HL-60/S4 treated with phorbol 12-myristate 13-acetate at 8.2 ng/mL for 4 days and 3 days (cell line): Measurements from ENCODE around the gene GRAMD1C.
"Not testable (repeated sequence)": the region's sequence is repeated elsewhere in the genome, so short reads cannot be mapped to it uniquely, and the experiment has no call there.

Experiments
- in situ Hi-C: fragments of 300-500 bp; cut with MboI; formaldehyde crosslinking; loops from 2 replicates; pipeline ENCODE4 v1.15.0; 2022; ENCODE audit warnings: low sequenced_read_pairs

Gene GRAMD1C

DNA sequence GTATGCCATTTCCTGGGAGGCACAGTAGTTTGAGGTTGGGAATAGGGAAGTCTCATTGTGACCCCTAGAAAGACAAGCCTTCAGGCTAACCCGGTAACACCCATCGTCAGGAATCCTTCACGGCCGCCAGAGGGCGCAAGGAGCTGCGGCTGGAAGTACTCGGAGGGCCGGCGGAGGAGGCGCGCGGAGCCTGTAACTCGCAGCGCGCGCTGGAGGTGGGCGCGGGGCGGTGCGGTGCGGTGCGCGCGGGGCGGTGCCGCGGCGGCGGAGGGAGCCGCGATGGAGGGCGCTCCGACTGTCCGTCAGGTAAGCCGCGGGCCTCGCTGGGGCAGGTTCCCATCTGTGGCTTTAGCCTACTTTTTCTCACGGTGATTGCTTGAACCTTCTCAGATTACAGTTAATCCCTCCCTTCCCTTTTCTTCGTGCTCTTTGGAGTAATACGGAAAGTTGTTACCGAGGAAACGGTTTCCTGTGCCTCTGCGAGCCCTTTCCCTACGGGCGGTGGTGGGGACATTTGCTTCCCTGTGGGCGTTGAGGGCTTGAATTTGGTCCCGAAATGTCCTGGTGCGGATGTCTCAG, at the start of gene GRAMD1C:
Gene GRAMD1C (plus strand): TSS at position 158 of the 579 bp plus-strand sequence. CDS start 122 bp downstream, at position 280.
- in situ Hi-C loops, result no loop called here

DNA sequence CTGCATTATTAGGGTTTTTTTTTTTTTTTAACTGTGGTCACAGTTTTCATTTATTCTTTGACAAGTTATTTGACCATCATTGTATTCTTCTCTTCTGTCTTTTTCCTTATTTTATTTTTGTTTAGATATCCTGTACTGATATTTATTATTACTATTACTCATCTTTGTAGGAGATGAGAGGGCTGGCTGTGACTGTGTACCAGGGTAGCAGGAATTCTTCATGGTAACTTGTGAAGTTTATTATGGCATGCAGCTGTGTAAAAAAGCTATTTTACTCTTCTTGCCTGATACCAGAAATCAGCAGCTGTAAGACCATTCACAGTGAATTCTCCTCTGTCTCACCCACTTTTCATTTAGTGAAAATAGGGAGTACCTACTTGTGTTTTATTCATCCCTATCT, 47.2 kb upstream of the GRAMD1C start:
- in situ Hi-C loops, result no loop called here

DNA sequence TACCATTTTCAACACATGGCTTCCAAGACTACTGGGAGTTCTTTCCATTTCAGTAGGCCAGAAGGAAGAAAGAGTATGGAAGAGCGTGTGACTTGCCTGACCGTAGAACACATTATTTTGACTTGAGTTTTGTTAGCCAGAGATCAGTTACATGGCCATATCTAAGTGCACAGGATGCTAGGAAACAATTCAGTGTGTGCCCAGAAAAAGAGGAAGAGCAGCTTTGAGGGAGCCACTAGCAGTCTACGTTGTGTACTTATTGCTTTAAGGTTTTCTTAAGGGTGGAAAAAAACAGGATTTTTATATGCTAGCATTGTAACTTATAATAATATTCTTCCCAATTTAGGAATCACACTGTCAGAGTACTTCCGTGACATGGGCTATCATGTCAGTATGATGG, 44.1 kb upstream of the GRAMD1C start:
- in situ Hi-C loops, result no loop called here

DNA sequence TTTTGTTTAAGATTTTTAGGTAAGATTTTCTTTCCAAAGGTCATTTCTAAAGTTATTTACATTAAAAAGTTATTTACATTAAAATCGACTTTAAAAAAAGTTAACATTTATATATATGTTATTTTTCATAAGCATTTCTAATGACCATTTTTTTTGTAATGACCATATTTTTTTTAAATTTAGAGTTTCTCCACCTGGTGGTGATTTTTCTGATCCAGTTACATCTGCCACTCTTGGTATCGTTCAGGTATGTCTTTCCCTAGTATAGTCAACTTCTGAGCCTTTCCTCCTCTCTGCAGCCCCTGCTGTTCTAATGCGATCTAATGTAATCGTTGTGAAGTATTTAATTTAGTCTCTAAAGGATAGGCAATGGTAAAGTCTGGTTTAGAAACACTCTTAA, 42.9 kb upstream of the GRAMD1C start:
- in situ Hi-C loops, result no loop called here

DNA sequence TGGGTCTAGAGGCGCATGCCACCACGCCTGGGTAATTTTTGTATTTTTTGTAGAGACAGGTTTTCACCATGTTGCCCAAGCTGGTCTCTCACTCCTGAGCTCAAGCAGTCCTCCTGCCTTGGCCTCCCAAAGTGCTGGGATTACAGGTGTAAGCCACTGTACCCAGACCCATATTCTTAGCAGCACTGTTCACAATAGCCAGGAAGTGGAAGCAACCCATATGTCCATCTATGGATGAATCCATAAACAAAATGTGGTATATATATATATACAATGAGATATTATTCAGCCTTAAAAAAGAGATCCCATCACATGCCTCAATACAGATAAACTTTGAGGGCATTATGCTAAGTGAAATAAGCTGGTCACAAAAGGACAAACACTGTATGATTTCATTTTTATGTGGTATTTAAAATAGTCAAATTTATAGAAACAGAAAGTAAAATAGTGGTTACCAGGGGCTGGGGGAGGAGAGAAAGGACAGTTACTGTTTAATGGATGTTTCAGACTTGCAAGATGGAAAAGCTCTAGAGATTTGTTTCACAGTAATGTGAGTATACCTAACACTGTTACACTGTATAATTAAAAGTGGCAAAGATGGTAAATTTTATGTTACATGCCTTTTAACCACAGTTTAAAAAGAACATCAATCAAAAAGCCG, 35.7 kb upstream of the GRAMD1C start:
- in situ Hi-C loops, result no loop called here

DNA sequence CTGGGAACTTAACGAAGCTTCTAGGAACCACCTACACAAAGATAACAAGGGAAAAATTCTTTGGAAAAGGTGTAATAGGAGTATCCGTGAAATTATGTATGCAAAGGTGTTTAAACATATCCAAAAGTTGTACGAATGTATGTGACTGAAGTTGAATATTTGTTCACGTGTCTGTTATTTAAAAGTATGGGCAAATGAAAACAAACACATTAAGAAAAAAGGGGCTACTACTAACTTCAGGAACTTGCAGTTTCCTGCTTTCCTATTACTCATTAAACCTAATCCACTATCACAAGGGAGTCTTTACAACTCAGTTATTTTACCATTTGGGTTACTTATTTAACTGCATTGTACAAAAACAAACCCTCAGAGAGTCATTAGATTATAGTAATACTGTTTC, 33.9 kb upstream of the GRAMD1C start:
- in situ Hi-C loops, result no loop called here

DNA sequence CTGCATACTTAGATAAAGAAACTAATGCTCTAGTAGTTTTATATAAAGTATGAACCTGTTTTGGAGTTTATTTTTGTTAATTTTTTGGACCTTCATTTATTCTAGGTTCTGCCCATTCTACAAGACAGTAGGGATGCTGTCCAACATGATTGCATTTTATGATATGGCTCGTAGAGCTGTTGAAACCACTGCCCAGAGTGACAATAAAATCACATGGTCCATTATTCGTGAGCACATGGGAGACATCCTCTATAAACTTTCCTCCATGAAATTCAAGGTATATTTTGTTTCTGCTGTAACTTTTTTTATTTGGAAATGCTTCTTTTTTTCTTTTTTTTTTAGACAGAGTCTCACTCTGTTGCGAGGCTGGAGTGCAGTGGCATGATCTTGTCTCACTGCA, 33.3 kb upstream of the GRAMD1C start:
- in situ Hi-C loops, result no loop called here

DNA sequence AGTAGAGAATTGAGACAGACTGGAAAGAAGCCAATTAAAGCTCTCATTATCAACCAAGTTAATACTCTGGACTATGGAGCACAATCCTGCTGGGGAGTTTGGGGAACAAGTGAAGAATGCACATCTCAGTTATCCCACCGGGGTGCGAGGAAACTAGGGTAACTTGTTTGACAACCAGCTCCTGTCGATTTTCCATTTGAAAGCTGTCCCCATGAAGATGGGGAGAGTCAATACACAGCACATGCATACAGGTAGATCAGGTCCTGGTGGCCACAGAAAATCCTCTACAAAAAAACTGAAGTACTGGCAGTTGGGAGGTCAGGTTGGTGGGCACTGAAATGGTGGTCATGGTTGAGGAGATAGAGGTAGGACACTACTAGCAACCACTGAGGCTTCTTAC, 25.7 kb upstream of the GRAMD1C start:
- in situ Hi-C loops, result no loop called here

DNA sequence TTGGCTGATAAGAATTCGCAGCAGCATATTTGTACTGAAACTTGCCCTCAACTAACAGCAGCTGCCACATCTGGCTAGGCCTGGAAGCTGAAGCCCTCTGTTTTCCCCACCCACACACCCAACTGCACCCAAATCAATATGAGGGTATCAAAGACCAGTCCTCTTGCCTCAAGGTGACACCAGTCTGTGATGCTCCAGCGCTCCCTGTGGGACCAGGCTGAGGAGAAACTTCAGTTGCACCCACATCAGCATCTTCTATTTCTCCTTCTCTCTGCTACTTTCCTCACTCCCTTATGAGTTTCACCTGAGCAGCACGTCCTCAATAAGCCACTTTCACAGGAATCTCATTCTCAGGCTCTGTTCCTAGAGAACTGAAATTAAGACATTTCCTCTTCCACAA, 18.7 kb upstream of the GRAMD1C start:
- in situ Hi-C loops, result no loop called here

DNA sequence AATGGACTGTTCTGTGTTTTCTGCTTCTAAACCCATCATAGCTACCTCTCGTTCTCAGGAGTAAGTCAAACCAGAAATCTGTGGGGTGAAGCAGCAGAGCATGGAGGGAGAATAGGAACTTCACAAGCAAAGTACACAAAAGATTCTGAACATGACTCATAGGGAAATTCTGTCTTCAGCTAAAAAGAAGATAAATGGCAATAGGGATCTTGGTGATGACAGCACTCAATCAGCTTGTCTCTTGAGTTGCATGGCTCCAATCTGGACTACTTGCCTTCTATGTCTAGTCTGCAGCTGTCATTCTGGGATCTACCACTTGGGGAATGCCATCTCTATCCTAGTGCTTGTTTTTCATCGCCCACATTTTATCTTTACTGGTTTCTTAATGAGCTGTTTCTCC, 13.5 kb upstream of the GRAMD1C start:
- in situ Hi-C loops, result no loop called here

DNA sequence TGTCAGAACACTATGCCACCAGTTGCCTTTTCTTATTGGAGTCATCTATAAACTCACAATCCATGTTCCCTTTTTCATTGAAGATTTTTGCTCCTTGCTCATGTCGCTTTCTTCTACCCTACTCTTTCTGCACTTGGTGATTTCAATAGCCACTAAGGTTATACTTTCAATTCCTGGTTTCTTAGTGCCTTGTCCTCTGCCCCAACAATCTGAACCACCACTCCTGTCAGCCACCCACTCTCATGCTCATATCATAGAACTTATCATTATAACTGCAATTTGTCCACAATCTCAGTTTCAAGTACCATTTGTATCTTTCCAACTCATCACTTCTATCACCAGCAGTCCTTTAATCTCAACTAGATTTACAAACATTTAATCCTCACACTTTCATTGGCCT, 10.0 kb upstream of the GRAMD1C start:
- in situ Hi-C loops, result no loop called here

DNA sequence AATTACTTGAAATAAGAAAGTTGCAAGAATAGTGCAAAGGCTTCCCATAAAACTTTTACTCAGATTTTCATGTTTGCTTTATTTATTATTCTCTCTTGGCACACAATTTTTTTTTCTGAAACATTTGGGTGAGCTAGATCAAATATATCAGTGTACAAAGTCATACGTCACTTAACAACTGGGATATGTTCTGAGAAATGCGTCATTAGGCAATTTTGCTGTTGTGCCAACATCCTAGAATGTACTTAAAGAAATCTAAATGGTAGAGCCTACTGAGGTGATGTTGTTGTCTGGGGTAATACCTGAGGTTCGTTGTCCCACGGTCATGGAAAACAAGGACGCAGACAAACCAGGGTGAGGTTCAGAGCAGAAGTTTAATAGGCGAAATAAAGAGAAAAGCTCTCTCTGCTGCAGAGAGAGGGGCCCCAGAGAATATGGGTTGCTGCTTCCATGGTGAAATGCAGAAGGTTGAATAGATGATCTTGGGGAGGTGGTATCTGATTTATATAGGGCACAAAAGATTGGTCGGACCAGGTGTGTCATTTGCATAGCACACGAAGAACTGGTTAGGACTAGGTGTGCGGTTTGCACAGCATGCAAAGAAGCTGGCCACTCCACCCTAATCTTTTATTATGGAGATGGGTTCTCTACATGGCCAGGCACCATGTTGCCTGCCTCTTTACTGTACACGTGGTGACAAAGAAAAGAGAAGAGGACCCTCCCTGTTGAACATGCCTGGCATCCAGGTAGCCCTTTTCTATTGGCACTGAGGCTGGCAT, 8.8 kb upstream of the GRAMD1C start:
- in situ Hi-C loops, result no loop called here

DNA sequence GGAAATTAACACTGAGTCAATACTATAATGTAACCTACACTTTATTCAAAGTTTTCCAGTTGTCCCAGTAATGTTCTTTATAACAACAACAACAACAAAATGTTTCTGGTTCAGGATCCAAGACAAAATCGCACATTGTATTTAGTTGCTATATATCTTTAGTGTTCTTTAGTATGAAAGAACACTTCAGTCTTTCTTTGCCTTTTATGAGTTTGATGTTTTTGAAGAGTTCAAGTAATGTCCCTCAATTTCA, 7.6 kb upstream of the GRAMD1C start:
- in situ Hi-C loops, result no loop called here

DNA sequence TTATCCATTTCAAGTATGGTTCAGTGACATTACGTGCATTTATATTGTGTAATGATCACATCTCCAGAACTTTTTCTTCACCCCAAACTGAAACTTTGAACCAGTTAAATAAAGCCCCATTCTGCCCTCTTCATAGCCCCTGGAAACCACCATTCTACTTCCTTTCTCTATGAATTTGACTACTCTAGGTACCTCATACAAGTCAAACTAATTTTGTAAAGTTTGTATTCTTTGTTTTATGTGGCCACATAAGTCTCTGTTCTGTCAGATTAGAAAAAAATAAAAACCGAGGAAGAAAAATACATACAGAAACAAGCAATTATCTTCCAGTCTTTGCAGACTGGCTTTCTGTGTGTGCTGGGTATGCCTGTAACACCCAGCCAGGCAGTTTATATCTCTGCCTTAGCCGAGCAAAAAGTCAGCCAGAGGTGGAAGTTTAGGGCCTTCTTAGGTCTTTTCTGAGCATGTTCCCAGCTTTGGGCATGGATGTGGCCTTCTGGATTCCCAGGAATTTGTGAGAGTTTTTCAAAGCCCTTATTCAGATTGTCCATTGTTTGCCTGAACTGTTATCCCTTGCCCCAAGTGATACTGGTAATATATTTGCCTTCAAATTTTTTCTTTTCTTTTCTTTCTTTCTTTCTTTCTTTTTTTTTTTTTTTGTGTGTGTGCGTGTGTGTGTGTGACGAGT, 6.0 kb upstream of the GRAMD1C start:
- in situ Hi-C loops, result no loop called here

DNA sequence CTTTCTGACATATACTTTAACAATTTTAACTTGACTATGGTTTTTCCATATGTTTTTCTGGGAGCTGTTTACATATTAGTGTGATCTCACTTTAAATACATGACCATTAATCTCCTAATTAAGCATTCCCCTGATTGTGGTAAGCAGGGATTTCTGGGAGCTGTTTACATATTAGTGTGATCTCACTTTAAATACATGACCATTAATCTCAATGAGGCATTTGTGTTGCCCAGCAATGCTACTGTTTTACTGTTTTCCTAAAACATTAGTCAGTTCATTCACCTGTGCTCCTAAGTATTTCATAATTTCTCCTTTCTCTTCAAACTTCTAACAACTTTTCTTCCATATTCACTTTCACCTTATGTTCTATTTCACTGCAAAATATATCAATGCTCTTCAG, 3.6 kb upstream of the GRAMD1C start:
- in situ Hi-C loops, result no loop called here

DNA sequence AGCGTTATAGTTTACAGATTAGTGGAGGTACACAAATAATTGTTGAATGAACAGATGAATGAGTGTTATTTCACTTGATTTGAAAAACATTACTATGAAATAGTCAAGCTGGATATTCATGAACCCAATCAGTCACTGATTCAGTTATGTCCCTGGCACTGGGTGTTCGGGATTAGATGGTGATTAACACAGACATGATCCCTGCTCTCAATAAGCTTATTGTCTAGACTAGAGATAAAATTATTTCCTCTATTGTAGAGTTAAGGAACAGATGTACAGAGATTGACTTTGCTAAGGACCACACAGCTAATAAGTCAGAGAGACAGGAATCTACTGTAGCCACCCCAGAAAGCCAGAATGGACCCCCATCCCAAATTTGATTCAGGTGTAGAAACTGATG, 963 bp downstream of the GRAMD1C start:
- in situ Hi-C loops, result no loop called here

DNA sequence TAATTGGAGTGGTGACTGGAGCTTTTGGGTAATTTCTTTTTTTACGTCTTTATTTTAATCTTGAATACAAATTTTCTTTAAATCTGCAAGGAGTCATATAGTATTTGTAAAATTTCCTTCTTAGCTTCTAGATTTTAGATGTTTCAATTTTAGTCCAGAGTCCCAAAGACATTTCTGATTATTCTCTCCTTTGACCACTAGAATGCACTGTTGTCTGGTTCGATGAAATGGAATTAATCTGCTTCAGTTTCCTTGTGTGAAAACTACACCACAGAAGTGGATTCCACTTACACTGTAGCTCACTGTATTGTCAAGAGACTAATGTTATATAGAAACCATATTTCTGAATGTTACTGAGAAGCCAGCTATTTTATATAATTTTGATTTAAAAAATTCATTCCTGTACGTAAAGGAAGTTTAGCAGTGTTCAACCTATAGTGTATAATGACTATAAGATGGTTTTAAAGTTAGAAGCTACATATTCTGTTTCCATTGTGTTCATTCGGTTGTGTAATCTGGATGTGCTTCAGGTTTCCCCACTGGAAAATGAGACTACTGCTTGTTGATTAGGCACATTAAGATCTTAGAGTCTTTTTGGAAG, 6.1 kb downstream of the GRAMD1C start:
- in situ Hi-C loops, result no loop called here

DNA sequence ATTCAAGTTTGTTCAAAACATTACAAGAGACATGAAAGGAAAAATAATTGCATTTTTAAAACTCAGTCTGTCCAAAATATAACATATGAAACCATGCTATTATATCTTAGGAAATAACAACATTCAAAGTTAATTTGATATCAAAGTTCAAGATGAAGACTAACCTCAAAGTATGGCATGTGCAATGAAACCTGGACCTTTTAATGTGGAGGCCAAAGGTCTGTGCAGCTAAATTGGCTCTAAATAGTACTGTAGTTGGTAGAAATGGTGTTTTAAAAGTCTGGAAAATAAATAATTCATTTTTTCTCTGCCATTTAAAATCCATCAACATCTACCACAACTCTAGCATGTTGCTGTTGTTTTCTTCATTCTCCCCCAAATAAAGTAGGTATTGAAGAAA, 8.7 kb downstream of the GRAMD1C start:
- in situ Hi-C loops, result no loop called here

DNA sequence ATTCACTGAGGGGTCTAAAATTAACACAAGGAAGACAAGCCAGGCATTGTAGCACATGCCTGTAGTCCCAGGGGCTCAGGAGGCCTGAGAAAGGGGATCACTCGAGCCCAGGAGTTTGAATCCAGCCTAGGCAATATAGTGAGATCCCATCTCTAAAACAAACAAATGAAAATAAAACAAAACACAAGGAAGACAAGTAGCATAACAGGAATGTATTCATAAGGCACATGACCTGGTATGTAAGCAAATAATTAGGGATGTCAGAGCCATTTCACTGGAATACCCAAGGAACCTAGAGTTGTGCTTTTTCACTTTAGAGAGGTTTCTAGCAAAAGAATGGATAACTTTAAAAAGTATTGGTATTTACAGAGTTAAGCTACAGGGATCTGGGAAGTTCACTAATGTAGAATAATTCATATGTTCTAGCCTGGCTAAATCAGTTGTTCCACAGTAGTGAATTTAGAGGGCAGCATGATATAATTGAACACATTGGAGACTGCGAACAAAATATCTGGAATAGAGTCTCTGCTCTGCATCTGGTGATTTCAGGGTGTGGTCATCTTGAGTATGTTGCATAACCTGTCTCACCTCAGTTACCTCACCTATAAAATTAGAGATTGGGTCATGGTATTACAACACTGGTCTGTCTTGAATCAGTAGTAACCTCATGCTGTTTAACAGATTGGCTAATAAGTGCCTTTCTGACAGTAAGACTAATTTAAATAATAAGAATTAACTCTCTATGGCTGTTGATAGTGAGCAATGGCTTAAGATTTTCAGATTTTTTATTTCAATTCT, 9.3 kb downstream of the GRAMD1C start:
- in situ Hi-C loops, result no loop called here

DNA sequence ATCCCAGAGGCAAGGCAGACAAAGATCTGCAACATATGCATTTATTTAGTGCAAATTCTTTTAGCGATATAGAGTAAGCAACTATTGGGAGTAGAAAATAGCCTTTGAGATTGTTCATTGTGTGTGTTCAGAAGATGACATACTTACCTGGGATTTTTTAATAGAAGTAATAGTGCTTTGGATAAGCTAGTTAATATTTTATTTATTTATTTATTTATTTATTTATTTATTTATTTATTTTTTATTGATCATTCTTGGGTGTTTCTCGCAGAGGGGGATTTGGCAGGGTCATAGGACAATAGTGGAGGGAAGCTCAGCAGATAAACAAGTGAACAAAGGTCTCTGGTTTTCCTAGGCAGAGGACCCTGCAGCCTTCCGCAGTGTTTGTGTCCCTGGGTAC, 10.5 kb downstream of the GRAMD1C start:
- in situ Hi-C loops, result not testable (repeated sequence)

DNA sequence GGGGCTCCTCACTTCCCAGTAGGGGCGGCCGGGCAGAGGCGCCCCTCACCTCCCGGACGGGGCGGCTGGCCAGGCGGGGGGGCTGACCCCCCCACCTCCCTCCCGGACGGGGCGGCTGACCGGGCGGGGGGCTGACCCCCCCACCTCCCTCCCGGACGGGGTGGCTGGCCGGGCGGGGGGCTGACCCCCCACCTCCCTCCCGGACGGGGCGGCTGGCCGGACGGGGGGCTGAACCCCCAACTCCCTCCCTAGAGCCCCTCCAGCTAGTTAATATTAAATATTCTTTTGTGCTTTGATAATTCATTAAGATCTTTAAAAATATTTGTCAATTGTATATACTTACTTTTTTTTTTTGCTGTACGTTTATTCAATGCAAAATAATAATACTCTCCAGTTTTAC, 11.3 kb downstream of the GRAMD1C start:
- in situ Hi-C loops, result not testable (repeated sequence)
